GM18519 (cell line): ENCODE data around the gene SNCG.

Experiments used
- ATAC-seq: cut with Tn5 transposase; IDR thresholded peaks from one replicate; pipeline ENCODE4 v1.9.1; 2021; ENCODE audit warnings: mild to moderate bottlenecking, moderate library complexity; ENCODE audit not compliant: unreplicated experiment, low FRiP score

SNCG gene

DNA sequence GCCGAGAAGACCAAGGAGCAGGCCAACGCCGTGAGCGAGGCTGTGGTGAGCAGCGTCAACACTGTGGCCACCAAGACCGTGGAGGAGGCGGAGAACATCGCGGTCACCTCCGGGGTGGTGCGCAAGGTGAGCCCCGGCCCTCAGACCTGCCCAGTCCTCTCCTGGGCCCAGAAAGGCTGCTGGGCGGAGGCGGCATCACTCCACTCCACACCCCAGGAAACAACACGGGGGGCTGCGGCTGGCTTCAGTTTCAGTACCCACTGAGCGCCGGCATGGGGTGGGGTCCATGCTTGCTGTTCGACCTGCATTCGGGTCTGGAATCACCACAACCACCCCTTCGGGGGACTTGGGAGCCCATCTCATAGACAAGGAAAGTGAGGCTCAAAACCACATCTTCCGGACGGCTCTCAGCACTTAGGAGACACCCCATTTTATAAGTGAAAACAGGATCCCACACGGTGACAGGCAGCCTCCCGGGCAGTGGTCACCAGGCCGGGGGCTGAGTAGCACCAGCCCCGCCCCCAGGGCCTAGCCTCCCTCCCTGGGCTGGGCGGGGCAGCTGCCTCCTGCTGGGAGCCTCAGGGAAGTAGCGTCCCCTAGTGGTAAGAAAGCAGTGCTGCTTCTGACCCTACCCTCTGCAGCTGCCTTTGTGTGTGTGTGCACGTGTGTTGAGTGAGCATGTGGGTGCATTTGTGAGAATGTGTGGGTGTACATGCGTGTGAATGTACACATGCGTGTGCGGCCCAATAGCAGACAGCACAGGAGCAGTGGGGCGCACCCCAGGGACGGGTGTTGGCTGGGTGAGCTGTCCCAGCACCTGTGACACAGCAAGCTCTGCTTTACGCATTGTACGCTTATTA is 1.8 kb downstream of the SNCG start:
- no peak for ATAC-seq

DNA sequence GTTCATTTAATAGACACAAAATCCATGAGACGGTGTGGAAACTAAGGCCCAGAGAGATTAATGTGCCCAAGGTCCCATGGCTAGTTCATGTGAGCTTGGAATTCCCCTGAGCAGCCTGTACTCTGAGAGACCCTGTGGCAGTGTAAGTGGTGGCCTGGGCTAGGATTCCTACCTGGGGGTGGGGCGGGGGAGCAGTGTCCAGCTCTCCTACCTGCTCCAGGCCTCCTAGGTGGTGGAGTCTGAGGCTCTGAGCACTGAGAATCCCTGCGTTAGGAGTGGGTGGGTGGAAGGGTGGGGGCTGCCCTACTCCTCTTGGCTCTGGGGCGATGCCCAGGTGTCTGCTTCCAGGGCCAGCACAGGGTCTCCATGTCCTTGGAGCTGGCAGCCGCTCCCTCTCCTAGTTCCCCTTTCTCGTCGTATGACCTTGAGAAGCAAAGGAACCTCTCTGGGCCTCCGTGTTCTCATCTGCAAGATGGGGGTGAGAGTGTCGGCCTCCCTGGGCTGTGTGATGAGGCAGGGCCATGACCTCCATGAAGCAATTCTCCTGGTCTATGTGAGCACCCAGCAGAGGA is 2.5 kb downstream of the SNCG start:
- no peak for ATAC-seq

DNA sequence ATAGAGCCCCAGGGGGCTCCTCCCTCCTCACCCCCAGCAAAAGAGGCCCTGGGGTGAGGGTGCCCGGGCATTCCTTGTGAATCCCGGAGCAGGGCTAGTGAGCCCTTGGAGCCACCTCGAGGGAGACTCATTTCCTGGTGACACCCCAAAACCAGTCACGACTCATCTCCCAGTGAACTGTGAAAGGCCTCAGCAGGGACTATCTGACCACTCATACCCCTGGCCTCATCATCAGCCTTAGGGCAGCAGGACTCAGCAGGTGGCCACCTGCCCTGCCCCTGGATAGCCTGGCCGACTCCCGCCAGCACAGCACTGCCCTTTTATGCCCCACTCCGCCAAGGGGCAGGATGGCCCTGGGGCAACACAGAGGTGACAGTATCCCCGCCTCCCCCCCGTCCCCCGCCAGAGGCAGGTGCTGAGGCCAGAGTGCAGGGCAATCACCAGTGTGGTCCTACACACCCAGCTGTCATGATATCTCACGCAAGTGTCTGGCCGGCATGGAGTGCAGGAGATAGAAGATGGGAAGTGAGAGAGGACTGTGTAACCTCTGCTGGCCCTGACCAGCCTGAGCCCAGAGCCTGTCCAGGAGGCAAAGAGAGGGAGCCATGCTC is 3.2 kb downstream of the SNCG start:
- no peak for ATAC-seq

DNA sequence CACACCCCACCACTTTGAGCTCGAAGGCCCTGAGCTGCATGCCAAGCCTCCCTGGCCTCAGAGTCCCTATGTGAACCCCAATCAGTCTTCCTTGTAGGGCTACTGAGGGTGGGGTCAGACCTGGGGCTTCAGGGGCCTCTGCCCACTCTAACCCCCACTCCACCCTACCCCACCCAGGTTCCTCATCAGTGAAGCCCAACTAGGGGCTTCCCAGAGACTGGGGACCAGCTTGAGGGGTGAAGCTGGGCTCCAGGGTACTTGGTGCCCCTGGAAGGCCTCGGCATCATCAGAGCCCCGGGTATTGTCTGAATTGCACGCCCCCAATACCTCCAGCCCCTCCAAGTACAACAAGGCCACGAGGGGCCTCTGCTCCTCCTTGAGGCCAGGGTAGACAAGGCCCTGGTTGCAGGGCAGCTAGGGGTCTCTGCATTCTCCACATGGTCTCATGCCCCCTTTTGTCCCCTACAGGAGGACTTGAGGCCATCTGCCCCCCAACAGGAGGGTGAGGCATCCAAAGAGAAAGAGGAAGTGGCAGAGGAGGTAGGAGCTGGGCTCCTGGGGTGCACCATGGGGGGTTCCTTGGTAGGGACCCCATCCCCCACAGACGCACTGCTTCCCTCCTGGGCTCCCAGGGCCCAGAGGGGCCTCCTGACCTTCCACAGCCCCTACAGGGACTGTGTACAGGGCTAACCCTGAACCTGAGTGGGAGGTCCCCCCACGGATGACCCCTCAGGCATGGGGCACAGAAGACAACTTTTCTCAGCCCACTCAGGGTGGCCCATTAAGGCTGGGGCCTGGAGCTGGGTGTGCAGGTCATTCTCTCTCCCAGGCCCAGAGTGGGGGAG is 4.0 kb downstream of the SNCG start:
- ATAC-seq, result no peak

DNA sequence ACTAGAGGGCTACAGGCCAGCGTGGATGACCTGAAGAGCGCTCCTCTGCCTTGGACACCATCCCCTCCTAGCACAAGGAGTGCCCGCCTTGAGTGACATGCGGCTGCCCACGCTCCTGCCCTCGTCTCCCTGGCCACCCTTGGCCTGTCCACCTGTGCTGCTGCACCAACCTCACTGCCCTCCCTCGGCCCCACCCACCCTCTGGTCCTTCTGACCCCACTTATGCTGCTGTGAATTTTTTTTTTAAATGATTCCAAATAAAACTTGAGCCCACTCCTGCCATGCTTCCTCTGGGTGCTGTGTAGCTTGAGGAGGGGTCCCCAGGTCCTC is 4.5 kb downstream of the SNCG start:
- ATAC-seq, result no peak

DNA sequence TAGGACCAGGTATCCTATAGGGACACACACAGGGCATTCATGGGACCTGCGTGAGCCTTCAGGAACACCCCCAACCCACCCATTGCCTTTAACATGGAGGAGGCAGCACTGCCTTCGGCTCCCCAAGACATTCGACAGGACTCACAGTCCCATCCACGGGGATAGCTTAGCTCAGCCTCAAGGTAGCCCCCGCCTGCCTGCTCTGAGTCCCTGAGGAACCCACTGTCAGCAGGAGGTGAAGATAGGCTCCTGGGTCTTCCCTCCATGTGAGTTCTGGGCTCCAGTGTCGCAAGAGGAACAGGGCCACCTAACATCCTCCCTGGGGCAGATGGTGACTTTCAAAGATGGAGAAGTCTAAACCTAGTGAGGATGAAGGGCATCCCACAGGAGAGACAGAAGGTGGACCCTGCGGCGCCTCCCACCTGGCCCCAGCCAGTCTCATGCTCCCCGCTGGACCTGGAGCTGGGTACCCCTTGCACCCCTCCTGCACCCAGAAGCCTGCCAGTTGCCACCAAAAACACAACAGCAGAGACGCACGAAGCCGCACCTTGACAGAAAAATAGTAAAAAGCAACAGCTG is 5.0 kb downstream of the SNCG start:
- ATAC-seq, result no peak

DNA sequence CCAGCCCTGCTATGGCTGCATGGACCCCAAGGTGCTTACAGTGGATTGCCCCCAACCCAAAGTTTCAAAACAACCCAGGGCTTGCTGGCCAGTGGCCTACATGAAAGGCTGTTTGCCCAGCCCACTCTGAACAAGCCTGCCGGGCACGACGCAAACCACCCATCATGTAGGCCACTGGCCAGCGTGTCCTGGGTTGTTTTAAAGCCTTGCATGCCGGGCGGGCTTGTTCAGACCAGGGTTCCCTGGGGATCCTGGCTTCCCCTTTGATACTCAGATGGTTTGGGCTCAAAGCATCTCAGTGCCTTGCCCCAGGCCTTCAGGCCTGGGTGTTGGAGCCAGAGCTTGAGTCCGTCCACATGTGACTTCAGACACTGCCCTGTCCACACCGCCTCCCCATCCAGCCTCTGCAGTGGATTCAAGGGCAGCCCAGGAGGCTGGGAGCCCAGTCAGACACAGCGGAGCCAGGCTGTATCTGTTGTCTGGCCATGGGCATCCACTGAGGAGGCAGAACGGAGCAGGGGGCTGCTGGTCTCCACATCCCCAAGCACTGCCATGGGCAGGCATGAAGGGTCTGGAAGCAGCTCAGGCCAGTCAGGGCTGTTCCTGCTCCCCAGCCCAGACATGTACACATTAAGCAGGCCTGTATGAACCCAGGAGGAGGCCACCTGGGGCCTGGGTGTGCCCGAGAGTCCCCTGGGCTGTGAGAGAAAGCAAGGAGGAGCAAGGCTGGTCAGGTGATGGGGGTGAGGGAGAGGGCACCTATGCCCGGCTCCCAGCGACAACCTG is 5.9 kb downstream of the SNCG start:
- no peak for ATAC-seq

DNA sequence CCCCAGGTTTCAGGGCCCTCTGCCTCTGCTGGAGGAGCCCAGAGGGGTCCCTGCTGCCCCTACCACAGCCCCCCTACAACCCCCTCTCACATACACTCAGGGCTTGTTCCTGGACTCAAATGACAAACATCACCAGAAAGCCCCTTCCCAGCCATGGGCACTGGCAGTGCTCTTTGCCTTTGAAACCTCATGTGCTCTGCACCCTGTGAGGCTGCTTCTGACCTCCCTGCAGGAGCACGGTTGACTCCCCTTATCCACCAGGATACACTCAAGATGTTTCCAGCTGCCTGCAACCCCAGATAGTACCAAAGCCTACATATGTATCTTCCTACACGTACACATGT is 6.4 kb downstream of the SNCG start:
- no peak for ATAC-seq

DNA sequence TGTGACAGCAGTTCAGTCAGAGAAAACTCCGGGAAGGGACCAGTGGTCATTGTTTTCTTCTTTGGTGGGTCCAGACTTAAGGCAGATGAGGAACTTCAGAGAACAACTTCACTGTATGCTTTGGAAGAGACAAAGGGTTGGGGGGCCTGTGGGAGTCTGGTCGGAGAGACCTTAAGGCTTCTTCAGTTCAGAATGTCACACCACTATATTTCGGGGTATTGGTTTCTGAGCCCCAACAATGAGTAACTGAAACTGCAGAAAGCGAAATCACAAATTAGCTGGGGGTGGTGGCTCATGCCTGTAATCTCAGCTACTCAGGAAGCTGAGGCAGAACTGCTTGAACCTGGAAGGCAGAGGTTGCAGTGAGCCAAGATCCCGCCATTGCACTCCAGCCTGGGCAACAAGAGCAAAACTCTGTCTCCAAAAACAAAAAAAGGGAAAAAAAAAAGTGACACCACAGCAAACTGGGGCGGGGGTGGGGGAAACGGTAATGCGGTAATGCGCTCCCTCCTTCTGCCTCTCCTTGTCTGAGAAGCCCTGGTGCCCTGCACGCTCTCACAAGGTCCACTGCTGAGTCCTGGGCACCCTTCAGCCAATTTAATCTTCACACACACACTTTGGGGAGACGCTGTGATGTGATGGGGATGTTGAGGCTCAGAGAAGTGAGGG is 7.7 kb downstream of the SNCG start:
- ATAC-seq, result no peak

DNA sequence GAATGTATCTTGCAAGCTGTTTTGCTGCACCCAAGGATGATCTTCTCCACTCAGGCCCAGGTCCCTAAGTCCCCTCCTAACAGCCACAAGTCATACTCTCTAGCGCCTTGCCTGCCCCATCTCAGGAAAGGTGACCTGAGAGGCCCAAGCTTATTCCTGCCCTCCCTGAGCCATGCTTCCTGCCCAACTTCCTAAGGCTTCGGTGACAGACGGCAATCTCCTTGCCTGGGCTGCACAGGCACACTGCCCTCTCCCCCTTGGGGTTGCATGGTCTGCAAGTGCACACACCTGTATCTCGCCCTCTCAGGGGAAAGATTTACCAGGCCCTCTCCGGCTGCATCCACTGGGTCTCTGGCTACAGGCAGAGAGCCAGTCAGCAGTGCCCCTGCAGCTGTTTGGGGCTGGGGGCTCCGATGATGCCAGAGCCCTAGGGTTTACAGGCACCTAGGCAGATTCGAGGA is 9.1 kb downstream of the SNCG start:
- no peak for ATAC-seq

DNA sequence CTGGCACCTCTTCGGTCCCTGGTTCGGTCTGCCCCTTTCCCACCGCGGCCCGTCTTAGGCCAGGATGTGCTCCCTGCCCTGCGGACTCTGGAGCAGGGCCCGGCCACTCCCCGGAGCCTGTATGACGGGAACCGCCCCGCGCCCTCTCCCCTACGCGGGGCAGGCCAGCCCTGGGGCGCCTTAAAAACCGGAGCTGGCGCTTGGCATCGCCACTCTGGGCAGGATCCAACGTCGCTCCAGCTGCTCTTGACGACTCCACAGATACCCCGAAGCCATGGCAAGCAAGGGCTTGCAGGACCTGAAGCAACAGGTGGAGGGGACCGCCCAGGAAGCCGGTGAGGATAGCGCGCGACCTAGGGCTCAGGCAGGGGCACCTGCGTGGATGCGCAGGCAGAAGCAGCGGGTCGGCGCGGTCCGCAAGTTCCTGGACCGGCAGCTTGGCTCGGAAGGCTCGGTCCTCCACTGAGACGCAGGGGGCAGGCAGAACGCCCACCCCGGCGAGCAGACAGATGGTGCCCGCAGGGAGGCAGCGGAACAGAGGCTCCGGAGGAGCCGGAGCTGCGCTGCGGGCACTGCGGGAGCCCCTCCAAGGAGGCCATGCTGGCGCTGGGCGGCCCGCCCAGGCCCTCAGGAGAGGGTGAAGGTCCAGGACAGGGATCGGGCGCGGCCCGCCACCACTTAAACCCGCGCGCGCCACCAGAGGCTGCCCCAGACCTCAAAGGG is 10.0 kb downstream of the SNCG start, which contains the start of gene ADIRF:
Gene ADIRF, plus strand, starts transcription at position 212 of the 723 bp plus-strand sequence. Its CDS starts 63 bp downstream, at position 275.
- no peak for ATAC-seq

DNA sequence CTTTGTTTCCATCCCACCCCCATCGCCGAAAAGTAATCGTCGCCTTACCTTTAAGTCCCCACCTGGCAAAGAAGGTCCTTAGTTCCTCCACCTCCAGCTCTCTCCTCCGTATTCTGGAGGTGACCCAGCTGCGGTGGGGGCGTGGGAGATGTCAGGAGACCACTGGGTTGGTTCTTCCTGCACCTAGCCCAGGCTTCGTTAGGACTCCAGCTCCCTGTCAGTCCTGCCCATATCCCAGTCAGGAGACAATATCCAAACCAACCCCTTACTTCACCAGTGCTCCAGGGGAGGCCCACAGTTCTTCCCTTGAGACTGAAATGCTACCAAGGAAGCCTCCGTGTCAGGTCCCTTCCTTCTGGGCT is 10.6 kb downstream of the SNCG start:
- no peak for ATAC-seq

DNA sequence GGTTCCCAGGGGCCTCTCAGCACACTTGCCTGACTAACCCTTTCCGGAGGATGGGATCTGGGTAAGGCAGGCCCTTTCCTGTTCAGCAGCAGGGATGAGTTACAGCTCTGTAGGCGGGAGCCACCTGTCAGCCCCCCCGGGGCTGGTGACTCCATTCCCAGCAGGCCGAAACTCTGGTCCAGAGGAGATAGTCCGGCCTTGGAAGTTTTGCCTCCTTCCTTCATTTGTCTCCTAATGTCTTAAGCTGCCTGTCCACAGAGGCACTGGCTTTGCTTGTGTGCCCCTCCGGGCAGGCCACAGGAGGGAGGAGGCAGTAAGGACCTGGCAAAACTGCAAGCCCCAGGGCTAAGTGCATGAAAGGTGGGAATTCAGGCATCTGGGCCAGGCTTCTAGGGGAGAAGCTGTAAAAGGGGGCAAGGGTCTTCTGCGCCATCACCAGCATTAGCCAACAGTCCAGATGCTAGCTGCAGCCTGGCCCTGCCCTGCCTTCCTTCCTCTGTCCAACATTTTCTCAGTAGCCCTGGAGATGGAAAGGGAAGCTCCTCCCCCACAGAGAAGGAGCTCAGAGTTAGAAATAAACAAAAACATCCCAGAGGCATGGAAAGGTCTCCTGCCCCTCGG is 11.1 kb downstream of the SNCG start:
- ATAC-seq, result no peak

DNA sequence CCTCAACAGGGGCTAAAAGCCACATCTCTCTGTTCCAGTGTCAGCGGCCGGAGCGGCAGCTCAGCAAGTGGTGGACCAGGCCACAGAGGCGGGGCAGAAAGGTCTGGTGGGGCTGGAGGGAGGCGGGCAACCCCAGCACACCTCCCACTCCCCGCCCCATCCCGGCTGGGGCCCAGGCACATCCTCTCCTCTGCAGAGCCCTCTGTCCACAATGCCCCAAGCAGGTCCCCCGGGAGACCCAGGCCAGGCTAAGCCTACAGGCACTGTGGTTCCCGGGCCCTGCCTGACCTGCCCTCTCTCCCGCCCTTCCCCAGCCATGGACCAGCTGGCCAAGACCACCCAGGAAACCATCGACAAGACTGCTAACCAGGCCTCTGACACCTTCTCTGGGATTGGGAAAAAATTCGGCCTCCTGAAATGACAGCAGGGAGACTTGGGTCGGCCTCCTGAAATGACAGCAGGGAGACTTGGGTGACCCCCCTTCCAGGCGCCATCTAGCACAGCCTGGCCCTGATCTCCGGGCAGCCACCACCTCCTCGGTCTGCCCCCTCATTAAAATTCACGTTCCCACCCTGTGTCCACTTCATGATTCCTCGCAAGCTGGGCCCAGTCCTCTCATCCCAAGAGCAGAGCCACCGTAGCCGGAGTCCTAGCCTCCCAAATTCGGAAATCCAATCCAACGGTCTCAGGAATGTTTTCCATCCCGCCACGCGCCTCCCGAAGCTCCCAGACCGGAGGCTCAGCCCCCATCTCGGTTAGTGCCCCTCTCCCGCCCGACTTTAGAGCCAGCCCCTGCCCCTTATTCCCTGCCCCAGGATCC is 12.0 kb downstream of the SNCG start:
- no peak for ATAC-seq

DNA sequence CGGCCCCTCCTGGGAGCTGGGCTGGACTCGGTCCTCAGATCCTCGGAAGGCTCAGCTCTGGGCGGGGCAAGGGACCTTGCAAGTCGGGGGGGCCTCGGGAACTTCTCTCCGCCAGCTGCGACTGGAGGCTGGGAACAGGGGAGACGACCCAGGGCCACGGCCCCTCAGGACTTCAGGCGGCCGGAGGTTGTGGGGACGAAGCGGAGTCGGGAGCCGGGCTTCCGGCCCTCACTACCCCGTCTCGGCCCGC is 12.5 kb downstream of the SNCG start:
- ATAC-seq, result no peak

DNA sequence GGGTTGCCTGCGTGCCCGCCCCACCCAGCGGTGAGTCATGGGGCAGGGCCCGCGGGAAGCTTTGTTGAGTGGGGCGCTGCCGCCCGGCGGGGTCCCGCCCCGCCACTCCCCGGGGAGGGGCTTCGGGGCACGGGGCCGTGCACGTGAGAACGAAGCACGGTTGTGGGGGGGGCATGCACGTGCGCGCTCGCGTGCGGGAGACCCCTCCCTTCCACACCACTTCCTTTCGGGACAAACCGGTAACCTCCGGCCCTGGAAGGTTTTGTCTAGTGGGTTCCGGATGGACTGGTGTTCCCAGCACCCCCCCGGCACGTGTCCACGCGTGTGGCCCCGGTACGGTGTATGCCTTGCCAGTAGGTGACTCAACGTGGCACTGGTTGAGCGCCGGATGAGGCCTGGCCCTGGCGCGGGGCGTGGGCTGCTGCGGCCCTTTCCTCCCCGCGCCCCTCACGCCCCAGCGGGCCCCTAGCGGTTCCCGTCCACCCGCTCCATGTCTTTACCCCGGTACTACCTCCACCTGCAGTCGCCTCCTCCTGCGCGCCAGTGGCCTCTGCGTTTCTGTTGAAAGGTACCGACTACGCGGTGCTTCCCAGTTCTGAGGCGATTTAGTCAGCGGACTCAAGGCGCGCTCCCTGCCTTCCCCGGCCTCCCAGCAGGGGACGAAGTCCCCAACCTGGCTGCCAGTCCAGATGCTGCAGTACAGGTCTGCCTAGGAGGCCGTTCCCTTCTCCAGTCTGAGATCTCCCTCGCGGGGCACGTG is 13.0 kb downstream of the SNCG start:
- peak; percentile 69 for ATAC-seq
